H9 (cell line): ENCODE data around the gene CTIF. TPM values are rescaled to one million over a fixed set of nuclear protein-coding genes. Genes with fewer than 3 reads are reported as not detected.

Experiments
- DNase-seq: peaks from one replicate; pipeline ENCODE4 v3.0.0-alpha.2; 2017
- H2AFZ ChIP-seq: one replicate; pipeline ENCODE4 v1.6.1; 2013; ENCODE audit warnings: mild to moderate bottlenecking, low read length, control low read depth, moderate library complexity
- H2AK5ac ChIP-seq: 2 replicates; pipeline ENCODE4 v1.6.1; 2013; ENCODE audit warnings: low read length, control low read depth, mixed read lengths; ENCODE audit not compliant: insufficient read length
- H2BK120ac ChIP-seq: one replicate; pipeline ENCODE4 v1.6.1; 2013; ENCODE audit warnings: low read depth, mild to moderate bottlenecking, low read length, control low read depth, inconsistent platforms; ENCODE audit not compliant: poor library complexity, severe bottlenecking
- H2BK12ac ChIP-seq: 2 replicates; pipeline ENCODE4 v1.6.1; 2013; ENCODE audit warnings: low read length, control low read depth, mixed read lengths, low read depth; ENCODE audit not compliant: insufficient read length
- H2BK15ac ChIP-seq: 2 replicates; pipeline ENCODE4 v1.6.1; 2013; ENCODE audit warnings: low read depth, low read length, control low read depth
- H2BK20ac ChIP-seq: one replicate; pipeline ENCODE4 v1.6.1; 2013; ENCODE audit warnings: low read depth, mild to moderate bottlenecking, low read length, control low read depth, inconsistent platforms; ENCODE audit not compliant: poor library complexity, severe bottlenecking
- H2BK5ac ChIP-seq: 2 replicates; pipeline ENCODE4 v1.6.1; 2013; ENCODE audit warnings: low read length, control low read depth, mixed read lengths; ENCODE audit not compliant: insufficient read length
- H3K14ac ChIP-seq: 2 replicates; pipeline ENCODE4 v1.6.1; 2013; ENCODE audit warnings: low read length, control low read depth; ENCODE audit not compliant: insufficient read depth
- H3K18ac ChIP-seq: 2 replicates; pipeline ENCODE4 v1.6.1; 2013; ENCODE audit warnings: low read depth, mild to moderate bottlenecking, mixed read lengths, low read length, control low read depth; ENCODE audit not compliant: insufficient read length
- H3K23ac ChIP-seq: 2 replicates; pipeline ENCODE4 v1.6.1; 2013; ENCODE audit warnings: low read length, control low read depth, mixed read lengths, low read depth; ENCODE audit not compliant: insufficient read length
- H3K23me2 ChIP-seq: 2 replicates; pipeline ENCODE4 v1.6.1; 2013; ENCODE audit warnings: low read depth, mild to moderate bottlenecking, mixed read lengths, low read length, control low read depth; ENCODE audit not compliant: insufficient read length, poor library complexity, severe bottlenecking
- H3K27ac ChIP-seq: 2 replicates; pipeline ENCODE4 v1.5.1; 2013; ENCODE audit warnings: low read length, control low read depth, mixed read lengths, low read depth; ENCODE audit not compliant: insufficient read length
- H3K27me3 ChIP-seq: 2 replicates; pipeline ENCODE4 v1.6.1; 2013; ENCODE audit warnings: low read length, control low read depth, inconsistent platforms; ENCODE audit not compliant: insufficient read depth
- H3K4ac ChIP-seq: 2 replicates; pipeline ENCODE4 v1.6.1; 2013; ENCODE audit warnings: low read depth, mild to moderate bottlenecking, control low read depth, inconsistent platforms, low read length, moderate library complexity
- H3K4me1 ChIP-seq: 2 replicates; pipeline ENCODE4 v1.6.1; 2013; ENCODE audit warnings: low read length, control low read depth, inconsistent platforms; ENCODE audit not compliant: insufficient read depth
- H3K4me2 ChIP-seq: 2 replicates; pipeline ENCODE4 v1.6.1; 2013; ENCODE audit warnings: low read length, control low read depth, mixed read lengths; ENCODE audit not compliant: insufficient read length, insufficient read depth
- H3K56ac ChIP-seq: 2 replicates; pipeline ENCODE4 v1.6.1; 2013; ENCODE audit warnings: low read depth, mild to moderate bottlenecking, mixed read lengths, low read length, control low read depth; ENCODE audit not compliant: insufficient read length
- H3K79me1 ChIP-seq: 2 replicates; pipeline ENCODE4 v1.6.1; 2013; ENCODE audit warnings: low read depth, mild to moderate bottlenecking, moderate library complexity, low read length, control low read depth, inconsistent platforms; ENCODE audit not compliant: insufficient read depth, poor library complexity, severe bottlenecking
- H3K79me2 ChIP-seq: 2 replicates; pipeline ENCODE4 v1.6.1; 2013; ENCODE audit warnings: low read length, control low read depth, inconsistent platforms; ENCODE audit not compliant: insufficient read depth
- H3K9ac ChIP-seq: 2 replicates; pipeline ENCODE4 v1.6.1; 2013; ENCODE audit warnings: low read length, control low read depth, mixed read lengths; ENCODE audit not compliant: insufficient read length; ENCODE audit errors: extremely low read depth
- H3K9me3 ChIP-seq: one replicate; pipeline ENCODE4 v1.6.1; 2013; ENCODE audit warnings: low read depth, low read length, inconsistent platforms; ENCODE audit not compliant: control insufficient read depth
- H3T11ph ChIP-seq: one replicate; pipeline ENCODE4 v1.6.1; 2013; ENCODE audit warnings: mild to moderate bottlenecking, low read length, control low read depth, inconsistent platforms
- H4K20me1 ChIP-seq: one replicate; pipeline ENCODE4 v1.6.1; 2013; ENCODE audit not compliant: control insufficient read depth, insufficient read length, insufficient read depth
- H4K5ac ChIP-seq: 2 replicates; pipeline ENCODE4 v1.6.1; 2013; ENCODE audit warnings: low read depth, mild to moderate bottlenecking, mixed read lengths, low read length, control low read depth; ENCODE audit not compliant: insufficient read length
- H4K8ac ChIP-seq: replicated peaks from 2 replicates; pipeline ENCODE4 v1.6.1; 2013; ENCODE audit warnings: low read length, control low read depth, mixed read lengths, low read depth; ENCODE audit not compliant: insufficient read length
- H4K91ac ChIP-seq: 2 replicates; pipeline ENCODE4 v1.6.1; 2013; ENCODE audit warnings: low read depth, mild to moderate bottlenecking, moderate library complexity, mixed read lengths, low read length, control low read depth; ENCODE audit not compliant: insufficient read length
- H3K27ac Mint-ChIP-seq, 3 experiments: 2 replicates in 2 of 3; 3 replicates in 1 of 3; pipeline ENCODE4 v1.8.0; 2020 to 2021; ENCODE audit warnings: mixed read lengths in 3 of 3, mild to moderate bottlenecking in 1 of 3, moderate library complexity in 1 of 3
- H3K27me3 Mint-ChIP-seq: 2 replicates; pipeline ENCODE4 v1.8.0; 2021; ENCODE audit warnings: low read depth, mild to moderate bottlenecking, moderate library complexity, mixed read lengths
- H3K36me3 Mint-ChIP-seq, 3 experiments: 2 replicates in 2 of 3; 3 replicates in 1 of 3; pipeline ENCODE4 v1.8.0; 2020 to 2021; ENCODE audit warnings: low read depth in 3 of 3, mixed read lengths in 3 of 3; ENCODE audit not compliant: insufficient read depth in 1 of 3
- H3K4me1 Mint-ChIP-seq, 2 experiments: 2 replicates each; pipeline ENCODE4 v1.8.0; 2020; ENCODE audit warnings: mixed read lengths in 2 of 2
- H3K4me3 Mint-ChIP-seq, 2 experiments: 2 replicates in 1 of 2; 3 replicates in 1 of 2; pipeline ENCODE4 v1.8.0; 2020 to 2021; ENCODE audit warnings: mild to moderate bottlenecking in 2 of 2, mixed read lengths in 2 of 2, moderate library complexity in 1 of 2
- H3K9me3 Mint-ChIP-seq, 2 experiments: 2 replicates in 1 of 2; 3 replicates in 1 of 2; pipeline ENCODE4 v1.8.0; 2020; ENCODE audit warnings: mild to moderate bottlenecking in 2 of 2, mixed read lengths in 2 of 2, moderate library complexity in 1 of 2
- WGBS: extraction: QIAGEN DNeasy Blood & Tissue Kit; methylation state at CpG from one replicate; pipeline ENCODE4 v1.1.7; 2013; ENCODE audit warnings: missing lambda C conversion rate, low lambda C conversion rate, mixed read lengths; ENCODE audit not compliant: insufficient read length; ENCODE audit errors: extremely low coverage; 5-methylcytosine and 5-hydroxymethylcytosine counted together
- total RNA-seq: library from RNA; stranded (reverse); gene quantifications from 2 replicates; pipeline ENCODE4 v1.2.1, GENCODE V29; 2021
- TF ChIP-seq, protein P1 (sequence below): fragments of 200-600 bp; sonication (generic); conservative IDR thresholded peaks from 3 replicates; pipeline ENCODE4 v1.8.0; 2021; ENCODE audit warnings: antibody characterized with exemption, mild to moderate bottlenecking

The CTIF gene
- total RNA-seq, 1 experiment from 2014 or later = 15.8 TPM

GRCh38 chr18:48740851-48741485, 202.1 kb downstream of the CTIF start:
- Histone ChIP-seq H2BK12ac (no peak overlapping the region), H3K9me3 (no peaks in the 10 kb centered on the region), H3K27ac (no peak overlapping the region), H3K23ac (no peak overlapping the region), H2AFZ (no peak overlapping the region), H4K5ac (no peak overlapping the region), H3K23me2 (no peaks in the 10 kb centered on the region), H4K91ac (no peak overlapping the region), H3K4ac (no peak overlapping the region), H2BK120ac (no peak overlapping the region), H3K4me1 (no peaks in the 10 kb centered on the region), H3K18ac (no peak overlapping the region), H3K79me2 (no peaks in the 10 kb centered on the region), H3K27me3 (no peaks in the 10 kb centered on the region), H2BK20ac (no peak overlapping the region), H3T11ph (no peak overlapping the region), H3K79me1 (no peaks in the 10 kb centered on the region), H3K9ac (no peak overlapping the region), H4K8ac (no peak overlapping the region), H4K20me1 (no peaks in the 10 kb centered on the region), H3K4me2 (no peak overlapping the region), H2BK15ac (no peak overlapping the region), H3K14ac (no peak overlapping the region), H2BK5ac (no peak overlapping the region), H3K56ac (no peak overlapping the region), H2AK5ac (no peak overlapping the region)
- Mint-ChIP-seq H3K27ac (no peak overlapping the region), H3K36me3 (no peaks in the 10 kb centered on the region), H3K4me3 (no peak overlapping the region), H3K27me3 (no peaks in the 10 kb centered on the region; the same call in 1 of the 2 replicates), H3K4me1 (no peaks in the 10 kb centered on the region), H3K9me3 (no peaks in the 10 kb centered on the region)
- TF ChIP-seq, protein P1, sequence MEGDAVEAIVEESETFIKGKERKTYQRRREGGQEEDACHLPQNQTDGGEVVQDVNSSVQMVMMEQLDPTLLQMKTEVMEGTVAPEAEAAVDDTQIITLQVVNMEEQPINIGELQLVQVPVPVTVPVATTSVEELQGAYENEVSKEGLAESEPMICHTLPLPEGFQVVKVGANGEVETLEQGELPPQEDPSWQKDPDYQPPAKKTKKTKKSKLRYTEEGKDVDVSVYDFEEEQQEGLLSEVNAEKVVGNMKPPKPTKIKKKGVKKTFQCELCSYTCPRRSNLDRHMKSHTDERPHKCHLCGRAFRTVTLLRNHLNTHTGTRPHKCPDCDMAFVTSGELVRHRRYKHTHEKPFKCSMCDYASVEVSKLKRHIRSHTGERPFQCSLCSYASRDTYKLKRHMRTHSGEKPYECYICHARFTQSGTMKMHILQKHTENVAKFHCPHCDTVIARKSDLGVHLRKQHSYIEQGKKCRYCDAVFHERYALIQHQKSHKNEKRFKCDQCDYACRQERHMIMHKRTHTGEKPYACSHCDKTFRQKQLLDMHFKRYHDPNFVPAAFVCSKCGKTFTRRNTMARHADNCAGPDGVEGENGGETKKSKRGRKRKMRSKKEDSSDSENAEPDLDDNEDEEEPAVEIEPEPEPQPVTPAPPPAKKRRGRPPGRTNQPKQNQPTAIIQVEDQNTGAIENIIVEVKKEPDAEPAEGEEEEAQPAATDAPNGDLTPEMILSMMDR = no peak
- WGBS = no CpG with 5 or more reads among the region's 6 CpGs
- DNase-seq = no peak
